ENCODE measurements around the gene CX3CL1.
"Not testable (repeated sequence)": the region's sequence is repeated elsewhere in the genome, so short reads cannot be mapped to it uniquely, and the experiment has no call there.

The CX3CL1 gene

GRCh38 chr16:57382535-57383275 is 10.4 kb downstream of the CX3CL1 start:
- in situ Hi-C loops (cut with MboI; ENCODE audit: low sequenced_read_pairs): no loop called here

DNA sequence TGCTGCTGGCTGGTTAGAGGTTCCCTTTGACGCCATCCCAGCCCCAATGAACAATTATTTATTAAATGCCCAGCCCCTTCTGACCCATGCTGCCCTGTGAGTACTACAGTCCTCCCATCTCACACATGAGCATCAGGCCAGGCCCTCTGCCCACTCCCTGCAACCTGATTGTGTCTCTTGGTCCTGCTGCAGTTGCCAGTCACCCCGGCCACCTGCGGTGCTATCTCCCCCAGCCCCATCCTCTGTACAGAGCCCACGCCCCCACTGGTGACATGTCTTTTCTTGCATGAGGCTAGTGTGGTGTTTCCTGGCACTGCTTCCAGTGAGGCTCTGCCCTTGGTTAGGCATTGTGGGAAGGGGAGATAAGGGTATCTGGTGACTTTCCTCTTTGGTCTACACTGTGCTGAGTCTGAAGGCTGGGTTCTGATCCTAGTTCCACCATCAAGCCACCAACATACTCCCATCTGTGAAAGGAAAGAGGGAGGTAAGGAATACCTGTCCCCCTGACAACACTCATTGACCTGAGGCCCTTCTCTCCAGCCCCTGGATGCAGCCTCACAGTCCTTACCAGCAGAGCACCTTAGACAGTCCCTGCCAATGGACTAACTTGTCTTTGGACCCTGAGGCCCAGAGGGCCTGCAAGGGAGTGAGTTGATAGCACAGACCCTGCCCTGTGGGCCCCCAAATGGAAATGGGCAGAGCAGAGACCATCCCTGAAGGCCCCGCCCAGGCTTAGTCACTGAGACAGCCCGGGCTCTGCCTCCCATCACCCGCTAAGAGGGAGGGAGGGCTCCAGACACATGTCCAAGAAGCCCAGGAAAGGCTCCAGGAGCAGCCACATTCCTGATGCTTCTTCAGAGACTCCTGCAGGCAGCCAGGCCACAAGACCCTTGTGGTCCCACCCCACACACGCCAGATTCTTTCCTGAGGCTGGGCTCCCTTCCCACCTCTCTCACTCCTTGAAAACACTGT is 11.3 kb downstream of the CX3CL1 start:
- in situ Hi-C loops (cut with MboI; ENCODE audit: low sequenced_read_pairs): no loop called here

- in situ Hi-C loops (cut with MboI; ENCODE audit: low sequenced_read_pairs): no loop called here
Observed at GRCh38 chr16:57384248-57385070, 12.2 kb downstream of the CX3CL1 start.

- in situ Hi-C loops (cut with MboI; ENCODE audit: low sequenced_read_pairs): no loop called here
Observed at GRCh38 chr16:57385083-57385482, 12.8 kb downstream of the CX3CL1 start.

DNA sequence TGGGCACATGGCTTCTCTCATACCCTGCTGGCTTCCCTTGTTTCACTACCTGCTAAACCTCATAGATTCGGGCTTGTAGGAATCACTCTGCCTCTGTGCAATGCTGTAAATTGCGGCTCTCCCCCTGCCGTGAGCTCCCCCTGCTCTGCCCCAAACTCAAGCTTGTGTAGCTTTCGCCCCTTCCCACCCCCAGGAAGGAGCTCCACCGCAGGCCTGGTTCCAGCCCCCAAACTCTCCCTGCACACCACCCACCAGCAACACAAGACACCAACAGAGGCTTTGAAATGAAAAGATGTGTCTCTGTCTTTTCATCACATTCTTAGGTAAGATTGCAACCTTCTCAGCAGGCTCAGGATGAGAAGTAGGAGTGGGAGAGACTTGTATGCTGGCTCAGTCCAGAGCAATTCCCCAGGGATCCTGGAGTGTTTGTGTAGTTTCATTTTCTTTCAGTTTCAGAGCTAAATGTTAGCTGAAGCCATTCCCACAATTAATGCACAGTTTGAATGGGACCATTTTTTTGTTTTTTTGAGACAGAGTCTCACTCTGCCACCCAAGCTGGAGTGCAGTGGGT is 14.2 kb downstream of the CX3CL1 start:
- in situ Hi-C loops (cut with MboI; ENCODE audit: low sequenced_read_pairs): no loop called here

DNA sequence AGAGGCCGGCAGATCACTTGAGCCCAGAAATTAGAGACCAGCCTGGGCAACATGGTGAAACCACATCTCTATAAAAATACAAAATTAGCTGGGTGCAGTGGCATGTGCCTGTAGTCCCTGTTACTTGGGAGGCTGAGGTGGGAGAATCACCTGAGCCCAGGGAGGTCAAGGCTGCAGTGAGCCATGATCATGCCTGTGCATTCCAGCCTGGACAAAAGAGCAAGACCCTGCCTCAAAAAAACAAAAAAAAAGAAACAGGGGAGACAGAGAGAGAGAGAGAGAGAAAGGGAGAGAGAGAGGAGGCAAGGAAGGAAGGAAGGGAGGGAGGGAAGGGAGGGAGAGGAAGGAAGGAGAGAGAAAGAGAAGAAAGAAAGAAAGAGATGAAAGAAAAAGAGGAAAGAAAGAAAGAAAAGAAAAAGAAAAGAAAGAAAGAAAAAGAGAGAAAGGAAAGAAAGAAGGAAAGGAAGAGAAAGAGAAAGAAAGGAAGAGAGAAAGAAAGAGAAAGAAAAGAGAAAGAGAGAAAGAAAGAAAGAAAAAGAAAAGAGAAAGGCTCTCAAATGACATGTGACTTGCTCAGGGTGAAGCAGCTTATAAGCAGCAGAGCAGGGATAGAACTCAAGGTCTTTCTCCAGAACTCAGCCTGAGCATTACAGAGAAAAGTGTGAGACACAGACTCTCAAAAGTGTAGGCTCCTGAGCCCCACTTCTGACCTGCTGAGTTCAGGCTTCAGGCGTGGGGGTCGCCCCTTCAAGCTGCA is 15.5 kb downstream of the CX3CL1 start:
- in situ Hi-C loops (cut with MboI; ENCODE audit: low sequenced_read_pairs): no loop called here

DNA sequence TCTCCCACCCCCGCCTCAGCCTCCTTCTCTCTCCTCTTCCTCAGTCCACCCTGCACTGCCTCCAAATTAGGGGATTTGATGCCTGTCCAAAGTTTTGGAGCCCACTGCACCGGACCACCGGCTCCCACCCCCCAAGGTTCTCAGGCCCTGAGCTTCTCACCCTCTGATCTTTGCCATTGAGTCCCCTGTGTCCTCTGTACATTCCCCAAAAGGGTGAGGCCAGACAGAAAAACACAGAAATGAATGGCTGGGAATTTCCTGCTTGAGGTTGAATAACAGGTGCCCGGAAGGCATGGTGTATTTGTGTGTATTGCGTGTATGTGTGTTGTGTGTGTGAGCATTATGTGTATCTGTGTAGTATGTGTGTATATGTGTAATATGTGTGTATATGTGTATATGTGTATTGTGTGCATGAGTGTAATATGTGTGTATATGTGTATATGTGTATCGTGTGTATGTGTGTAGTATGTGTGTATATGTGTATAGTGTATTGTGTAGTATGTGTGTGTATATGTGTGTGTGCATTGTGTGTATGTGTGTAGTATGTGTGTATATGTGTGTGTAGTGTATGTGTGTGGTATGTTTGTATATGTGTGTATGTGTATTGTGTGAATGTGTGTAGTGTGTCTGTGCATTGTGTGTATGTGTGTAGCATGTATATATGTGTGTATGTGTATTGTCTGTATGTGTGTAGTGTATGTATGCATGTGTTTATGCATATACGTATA is 16.2 kb downstream of the CX3CL1 start:
- in situ Hi-C loops (cut with MboI; ENCODE audit: low sequenced_read_pairs): no loop called here

DNA sequence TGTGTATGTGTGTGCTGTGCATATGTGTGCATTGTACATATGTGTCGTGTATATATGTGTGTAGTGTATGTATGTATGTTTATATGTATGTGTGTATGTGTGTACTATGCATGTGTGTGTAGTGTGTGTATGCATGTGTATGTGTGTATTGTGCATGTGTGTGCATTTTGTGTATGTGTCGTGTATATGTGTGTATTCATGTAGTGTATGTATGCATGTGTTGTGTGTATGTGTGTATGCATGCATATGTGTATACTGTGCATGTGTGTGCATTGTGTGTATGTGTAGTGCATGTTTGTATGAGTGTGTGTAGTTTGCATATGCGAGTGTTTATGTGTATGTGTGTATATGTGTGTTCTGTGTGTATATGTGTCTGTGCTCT is 16.8 kb downstream of the CX3CL1 start:
- in situ Hi-C loops (cut with MboI; ENCODE audit: low sequenced_read_pairs): no loop called here

DNA sequence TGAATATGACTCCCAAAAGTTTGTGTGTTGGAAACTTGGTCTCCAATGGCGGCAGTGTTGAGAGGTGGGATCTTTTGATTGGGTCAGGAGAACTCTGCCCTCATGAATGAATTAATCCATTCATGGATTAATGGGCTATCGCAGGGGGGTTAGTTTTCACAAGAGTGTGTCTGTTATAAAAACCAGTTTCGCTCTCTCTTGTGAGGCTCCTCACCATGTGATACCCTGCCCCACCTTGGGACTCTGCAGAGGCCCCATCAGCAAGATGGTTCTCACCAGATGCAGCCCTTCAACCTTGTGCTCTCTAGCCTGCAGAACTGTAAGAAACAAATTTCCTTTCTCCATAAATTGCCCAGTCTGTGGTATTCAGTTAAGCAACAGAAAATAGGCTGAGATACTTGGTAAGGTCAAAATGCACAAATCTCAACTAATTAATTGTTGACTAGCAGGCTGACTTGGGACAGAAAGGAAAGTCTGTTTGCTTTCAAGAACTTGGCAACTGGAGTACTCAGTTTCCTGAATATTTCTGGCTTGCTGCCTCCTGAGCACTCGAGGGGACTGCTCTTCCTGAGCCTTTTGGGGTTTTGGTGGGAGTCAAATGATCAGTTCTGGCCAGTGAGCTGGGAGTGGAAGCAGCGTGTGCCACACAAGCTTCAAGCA is 18.5 kb downstream of the CX3CL1 start:
- in situ Hi-C loops (cut with MboI; ENCODE audit: low sequenced_read_pairs): no loop called here

DNA sequence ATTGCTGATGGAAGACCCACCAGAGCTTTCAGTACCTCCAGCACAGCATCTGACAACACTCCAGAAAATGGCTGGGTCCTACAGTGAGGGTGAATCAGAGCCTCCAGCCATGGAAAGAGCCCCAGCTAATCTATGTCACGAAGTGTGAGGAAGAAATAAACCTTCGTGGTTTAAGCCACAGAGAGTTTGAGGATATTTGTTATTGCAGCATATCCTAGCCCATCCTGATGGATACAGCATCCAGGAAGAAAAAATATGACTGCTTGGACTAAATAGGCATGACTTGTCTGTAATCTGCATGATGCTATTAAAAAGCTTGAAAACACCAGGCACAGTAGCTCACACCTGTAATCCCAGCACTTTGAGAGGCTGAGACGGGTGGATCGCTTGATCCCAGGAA is 19.0 kb downstream of the CX3CL1 start:
- in situ Hi-C loops (cut with MboI; ENCODE audit: low sequenced_read_pairs): no loop called here

DNA sequence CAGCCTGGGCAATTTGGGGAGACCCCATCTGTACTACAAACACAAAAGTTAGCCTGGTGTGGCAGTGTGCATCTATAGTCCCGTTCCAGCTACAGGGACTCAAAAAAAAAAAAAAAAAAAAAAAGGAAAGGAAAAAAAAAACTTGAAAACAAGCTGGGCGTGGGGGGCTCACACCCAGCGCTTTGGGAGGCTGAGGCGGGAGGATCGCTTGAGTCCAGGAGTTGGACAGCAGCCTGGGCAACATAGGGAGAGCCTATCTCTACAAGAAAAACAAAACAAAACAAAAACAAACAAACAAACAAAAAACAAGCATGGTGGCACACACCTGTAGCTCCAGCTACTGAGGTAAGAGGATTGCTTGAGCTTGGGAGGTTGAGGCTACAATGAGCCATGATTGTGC is 19.4 kb downstream of the CX3CL1 start:
- in situ Hi-C loops (cut with MboI; ENCODE audit: low sequenced_read_pairs): no loop called here

- in situ Hi-C loops (cut with MboI; ENCODE audit: low sequenced_read_pairs): no loop called here
Observed at GRCh38 chr16:57392694-57393093, 20.4 kb downstream of the CX3CL1 start.

DNA sequence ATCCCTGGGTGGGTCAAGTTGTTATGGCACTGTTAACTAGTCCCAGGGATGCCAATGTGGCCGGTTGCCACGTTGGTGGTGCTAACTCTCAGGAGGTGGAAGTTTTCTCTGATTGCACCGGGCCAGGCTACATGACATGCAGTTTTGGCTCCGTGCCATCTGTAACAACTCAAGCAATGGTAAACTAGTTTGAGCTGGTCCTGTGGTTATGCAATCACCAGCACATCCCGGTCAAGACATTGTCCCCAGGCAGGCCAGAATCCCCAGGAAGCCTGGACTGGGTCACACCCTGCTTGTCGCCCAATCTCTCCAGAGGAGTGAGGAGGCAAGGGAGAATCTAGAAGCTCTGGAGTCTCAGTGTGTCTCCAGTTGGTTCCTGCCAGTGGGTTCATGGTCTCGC is 22.2 kb downstream of the CX3CL1 start:
- in situ Hi-C loops (cut with MboI; ENCODE audit: low sequenced_read_pairs): no loop called here

GRCh38 chr16:57395026-57395425 is 22.7 kb downstream of the CX3CL1 start:
- in situ Hi-C loops (cut with MboI; ENCODE audit: low sequenced_read_pairs): no loop called here

GRCh38 chr16:57396786-57397185 is 24.5 kb downstream of the CX3CL1 start:
- in situ Hi-C loops (cut with MboI; ENCODE audit: low sequenced_read_pairs): no loop called here

DNA sequence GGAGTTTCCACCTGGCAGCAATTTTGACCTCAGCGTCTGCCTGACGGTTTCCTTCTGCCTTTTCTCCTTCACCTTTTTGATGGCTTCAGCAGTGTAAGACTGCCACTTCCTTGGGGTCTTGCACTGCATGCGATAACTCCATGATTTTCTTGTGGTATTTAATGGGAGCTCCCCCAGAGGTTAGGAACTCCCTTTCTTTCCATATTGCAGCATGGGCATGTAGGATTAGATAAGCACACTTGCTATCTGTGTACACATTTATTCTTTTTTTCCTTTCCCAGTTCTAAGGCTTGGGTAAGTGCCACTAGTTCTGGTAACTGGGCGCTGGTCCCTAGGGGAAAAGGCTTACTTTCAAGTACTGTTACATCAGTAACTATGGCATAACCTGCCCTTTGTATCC is 25.2 kb downstream of the CX3CL1 start:
- in situ Hi-C loops (cut with MboI; ENCODE audit: low sequenced_read_pairs): not testable (repeated sequence)

DNA sequence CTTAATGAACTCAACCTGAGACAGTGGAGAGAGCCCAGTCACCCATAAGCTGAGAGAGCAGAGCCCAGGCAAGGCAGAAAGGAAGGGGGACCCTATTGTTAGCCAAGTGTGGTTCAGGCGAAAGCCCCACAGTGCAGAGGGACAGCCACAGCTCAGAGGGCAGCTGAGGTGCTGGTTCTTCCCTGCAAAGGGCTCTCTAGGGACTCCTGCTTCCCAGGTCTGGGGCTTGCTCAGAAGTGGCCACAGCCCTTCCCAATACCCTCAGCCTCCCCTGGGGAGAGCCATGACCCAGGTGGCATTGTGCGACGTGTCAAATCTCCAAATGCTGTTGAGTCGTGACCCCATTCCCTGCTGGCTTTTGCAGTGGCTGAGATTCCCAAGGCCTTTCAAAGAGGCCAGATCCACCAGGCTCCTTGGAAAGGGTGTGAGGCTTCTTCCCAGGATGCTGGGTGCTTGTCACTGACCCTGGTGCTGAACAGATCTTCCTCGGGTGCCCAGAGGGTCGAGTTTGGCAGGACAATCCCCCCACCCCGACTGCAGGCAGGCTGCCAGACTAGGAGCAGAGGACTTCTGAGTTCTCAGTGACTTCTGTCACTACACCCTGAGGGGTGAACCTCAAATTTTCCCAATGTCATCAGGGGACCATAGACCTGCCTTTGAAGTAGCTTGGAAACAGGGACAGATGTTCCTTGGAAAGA is 29.8 kb downstream of the CX3CL1 start:
- in situ Hi-C loops (cut with MboI; ENCODE audit: low sequenced_read_pairs): no loop called here

All from HL-60/S4 (cell line).